Nephron (organoid): ENCODE data around the gene TMPRSS3.

Source experiments
- H3K27ac Mint-ChIP-seq, 3 experiments: 2 replicates each; pipeline ENCODE4 v1.8.0; 2020; ENCODE audit warnings: mixed read lengths in 3 of 3, mild to moderate bottlenecking in 2 of 3, moderate library complexity in 1 of 3
- H3K27me3 Mint-ChIP-seq: 2 replicates; pipeline ENCODE4 v1.8.0; 2021; ENCODE audit warnings: low read depth, mild to moderate bottlenecking, moderate library complexity, mixed read lengths
- H3K36me3 Mint-ChIP-seq: 2 replicates; pipeline ENCODE4 v1.8.0; 2020; ENCODE audit warnings: low read depth, mixed read lengths
- H3K4me1 Mint-ChIP-seq: 2 replicates; pipeline ENCODE4 v1.8.0; 2020; ENCODE audit warnings: mixed read lengths
- H3K4me3 Mint-ChIP-seq, 3 experiments: 2 replicates each; pipeline ENCODE4 v1.8.0; 2020; ENCODE audit warnings: mild to moderate bottlenecking in 3 of 3, mixed read lengths in 3 of 3, moderate library complexity in 2 of 3
- H3K9me3 Mint-ChIP-seq: 2 replicates; pipeline ENCODE4 v1.8.0; 2020; ENCODE audit warnings: mixed read lengths
- TF ChIP-seq, protein P1 (sequence below), 3 experiments: fragments of 200-600 bp; sonication (generic); IDR thresholded peaks; one replicate each; pipeline ENCODE4 v1.5.0; 2021; ENCODE audit warnings: antibody characterized with exemption in 3 of 3; ENCODE audit not compliant: unreplicated experiment in 3 of 3

TMPRSS3 gene

DNA sequence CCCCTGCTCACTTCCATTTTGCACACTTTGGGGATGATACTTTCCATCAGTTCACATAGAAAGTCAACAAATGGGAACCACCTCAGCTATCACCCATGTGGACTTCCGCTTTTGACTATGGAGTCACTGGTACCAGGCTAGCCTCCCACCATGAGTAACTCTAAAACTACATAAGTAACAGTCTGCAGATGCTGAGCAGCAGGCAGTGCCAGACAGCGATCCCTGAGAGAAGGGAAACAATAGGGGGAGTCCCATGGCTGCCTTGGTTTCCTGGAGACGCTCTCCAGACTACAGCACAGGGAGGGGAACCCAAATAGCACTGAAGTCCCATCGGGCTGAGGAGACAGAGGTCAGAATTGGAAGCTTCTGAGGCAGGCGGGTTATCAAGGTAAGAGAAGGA lies 42.2 kb downstream of the TMPRSS3 start:
- no peaks in the 10 kb centered on the region for H3K4me1 Mint-ChIP-seq
- TF ChIP-seq, protein P1, sequence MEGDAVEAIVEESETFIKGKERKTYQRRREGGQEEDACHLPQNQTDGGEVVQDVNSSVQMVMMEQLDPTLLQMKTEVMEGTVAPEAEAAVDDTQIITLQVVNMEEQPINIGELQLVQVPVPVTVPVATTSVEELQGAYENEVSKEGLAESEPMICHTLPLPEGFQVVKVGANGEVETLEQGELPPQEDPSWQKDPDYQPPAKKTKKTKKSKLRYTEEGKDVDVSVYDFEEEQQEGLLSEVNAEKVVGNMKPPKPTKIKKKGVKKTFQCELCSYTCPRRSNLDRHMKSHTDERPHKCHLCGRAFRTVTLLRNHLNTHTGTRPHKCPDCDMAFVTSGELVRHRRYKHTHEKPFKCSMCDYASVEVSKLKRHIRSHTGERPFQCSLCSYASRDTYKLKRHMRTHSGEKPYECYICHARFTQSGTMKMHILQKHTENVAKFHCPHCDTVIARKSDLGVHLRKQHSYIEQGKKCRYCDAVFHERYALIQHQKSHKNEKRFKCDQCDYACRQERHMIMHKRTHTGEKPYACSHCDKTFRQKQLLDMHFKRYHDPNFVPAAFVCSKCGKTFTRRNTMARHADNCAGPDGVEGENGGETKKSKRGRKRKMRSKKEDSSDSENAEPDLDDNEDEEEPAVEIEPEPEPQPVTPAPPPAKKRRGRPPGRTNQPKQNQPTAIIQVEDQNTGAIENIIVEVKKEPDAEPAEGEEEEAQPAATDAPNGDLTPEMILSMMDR (IDR thresholded peaks at IDR 0.05; ENCODE audit: unreplicated experiment in 3 of 3): no peak
- peaks cover 13% of the 10 kb centered on the region for H3K27me3 Mint-ChIP-seq
- H3K4me3 Mint-ChIP-seq: no peak overlapping the region
- no peaks in the 10 kb centered on the region for H3K36me3 Mint-ChIP-seq
- no peak overlapping the region for H3K27ac Mint-ChIP-seq
- H3K9me3 Mint-ChIP-seq: peaks cover 29% of the 10 kb centered on the region

DNA sequence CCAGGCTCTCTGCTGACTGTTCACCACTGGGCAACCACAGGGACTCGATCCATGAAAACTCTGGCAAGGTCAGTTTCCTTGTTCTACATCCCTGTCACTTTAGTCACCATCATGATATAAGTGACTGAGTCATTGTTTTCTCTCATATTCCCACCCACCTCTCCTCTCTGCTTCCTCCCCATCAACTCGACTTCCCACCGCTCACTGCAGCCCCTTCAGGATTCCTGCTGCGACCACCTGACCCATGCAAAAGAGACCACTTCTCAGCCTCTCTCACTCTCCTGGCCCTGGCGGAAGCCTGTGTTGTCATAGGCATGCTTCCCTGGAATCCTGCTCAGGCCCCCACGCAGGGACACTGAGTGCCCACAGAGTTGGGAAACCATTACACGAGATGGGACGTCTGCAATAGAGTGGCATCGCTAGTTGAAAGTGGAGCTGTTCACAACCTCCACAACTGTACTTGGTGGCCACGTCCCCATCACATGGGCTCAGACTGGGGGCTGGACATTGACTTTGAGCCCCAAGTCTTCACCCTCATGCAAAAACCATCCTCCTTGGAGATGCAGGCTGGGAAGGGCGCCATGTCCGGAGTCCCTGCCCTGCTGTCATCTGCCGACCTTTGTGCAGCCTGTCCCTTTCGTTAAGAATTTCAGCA lies 43.3 kb downstream of the TMPRSS3 start:
- no peaks in the 10 kb centered on the region for H3K4me1 Mint-ChIP-seq
- H3K36me3 Mint-ChIP-seq: no peaks in the 10 kb centered on the region
- H3K4me3 Mint-ChIP-seq: no peak overlapping the region
- peaks cover 22% of the 10 kb centered on the region for H3K9me3 Mint-ChIP-seq
- no peak overlapping the region for H3K27ac Mint-ChIP-seq
- H3K27me3 Mint-ChIP-seq: peaks cover 13% of the 10 kb centered on the region
- TF ChIP-seq, protein P1 (IDR thresholded peaks at IDR 0.05; ENCODE audit: unreplicated experiment in 3 of 3): no peak

DNA sequence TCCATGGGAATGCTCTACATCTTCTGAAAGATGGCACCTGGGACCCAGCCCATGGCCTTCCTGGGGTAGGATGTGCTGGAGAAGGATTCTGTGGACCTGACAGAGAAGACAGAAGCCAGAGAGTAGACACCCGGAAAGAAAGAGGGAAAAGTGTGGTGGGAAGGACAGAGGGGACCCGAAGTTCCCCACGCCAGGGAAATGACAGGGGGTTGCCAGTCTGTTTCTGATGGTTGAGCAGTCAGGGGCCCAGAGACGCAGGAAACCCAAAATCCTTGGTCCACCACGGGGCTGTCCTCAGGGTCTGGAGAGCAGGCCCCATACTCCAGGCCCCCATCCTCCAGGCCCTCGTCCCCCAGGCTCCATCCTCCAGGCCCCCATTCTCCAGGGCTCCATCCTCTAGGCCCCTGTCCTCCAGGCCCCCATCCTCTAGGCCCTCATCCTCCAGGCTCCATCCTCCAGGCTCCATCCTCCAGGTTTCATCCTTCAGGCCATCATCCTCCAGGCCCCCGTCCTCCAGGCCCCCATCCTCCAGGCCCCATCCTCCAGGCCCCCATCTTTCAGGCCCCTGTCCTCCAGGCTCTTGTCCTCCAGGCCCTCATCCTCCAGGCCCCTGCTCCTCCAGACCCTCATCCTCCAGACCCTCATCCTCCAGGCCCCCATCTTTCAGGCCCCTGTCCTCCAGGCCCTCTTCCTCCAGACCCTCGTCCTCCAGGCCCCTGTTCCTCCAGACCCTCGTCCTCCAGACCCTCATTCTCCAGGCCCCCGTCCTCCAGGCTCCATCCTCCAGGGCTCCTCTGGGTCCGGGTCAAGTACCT lies 44.0 kb downstream of the TMPRSS3 start:
- H3K4me3 Mint-ChIP-seq: no peak overlapping the region
- no peaks in the 10 kb centered on the region for H3K4me1 Mint-ChIP-seq
- H3K27me3 Mint-ChIP-seq: peaks cover 13% of the 10 kb centered on the region
- no peaks in the 10 kb centered on the region for H3K36me3 Mint-ChIP-seq
- no peak overlapping the region for H3K27ac Mint-ChIP-seq
- peaks cover 15% of the 10 kb centered on the region for H3K9me3 Mint-ChIP-seq
- TF ChIP-seq, protein P1 (IDR thresholded peaks at IDR 0.05; ENCODE audit: unreplicated experiment in 3 of 3): no peak

DNA sequence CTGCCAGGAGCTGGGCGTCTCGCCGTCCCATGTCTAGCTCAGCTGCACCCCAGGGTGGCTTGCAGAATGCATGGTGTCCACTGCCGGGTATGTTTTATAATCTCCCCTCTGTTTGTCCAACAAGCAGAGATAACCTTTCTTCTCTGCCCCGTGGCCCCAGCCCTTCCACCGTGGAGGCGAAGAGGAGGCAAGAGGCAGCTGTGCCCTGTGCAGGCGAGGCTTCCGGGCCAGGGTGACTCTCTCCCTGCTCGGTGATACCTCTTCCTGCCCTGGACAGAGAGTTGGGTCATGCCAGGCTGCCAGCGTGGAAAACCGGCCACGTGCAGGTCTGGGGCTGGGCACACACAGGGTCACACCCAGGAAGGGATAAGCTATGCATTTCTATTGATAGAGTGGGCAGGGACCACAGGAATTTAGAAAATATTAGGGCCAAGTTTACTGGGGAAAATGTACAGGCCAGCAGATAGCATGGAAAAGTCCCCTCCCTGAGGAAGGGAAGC lies 44.9 kb downstream of the TMPRSS3 start, which contains the start of gene TFF2:
Gene TFF2 (minus strand): TSS at position 68 of the 500 bp plus-strand sequence. CDS start 37 bp downstream, at position 31.
- Mint-ChIP-seq H3K27ac (no peak within 1 kb of the TSS), H3K27me3 (peaks cover 13% of the 10 kb centered on the region), H3K36me3 (no peaks in the 10 kb centered on the region), H3K4me1 (no peaks in the 10 kb centered on the region), H3K9me3 (peaks cover 11% of the 10 kb centered on the region), H3K4me3 (no peak within 1 kb of the TSS)
- TF ChIP-seq, protein P1 (IDR thresholded peaks at IDR 0.05; ENCODE audit: unreplicated experiment in 3 of 3): no peak

DNA sequence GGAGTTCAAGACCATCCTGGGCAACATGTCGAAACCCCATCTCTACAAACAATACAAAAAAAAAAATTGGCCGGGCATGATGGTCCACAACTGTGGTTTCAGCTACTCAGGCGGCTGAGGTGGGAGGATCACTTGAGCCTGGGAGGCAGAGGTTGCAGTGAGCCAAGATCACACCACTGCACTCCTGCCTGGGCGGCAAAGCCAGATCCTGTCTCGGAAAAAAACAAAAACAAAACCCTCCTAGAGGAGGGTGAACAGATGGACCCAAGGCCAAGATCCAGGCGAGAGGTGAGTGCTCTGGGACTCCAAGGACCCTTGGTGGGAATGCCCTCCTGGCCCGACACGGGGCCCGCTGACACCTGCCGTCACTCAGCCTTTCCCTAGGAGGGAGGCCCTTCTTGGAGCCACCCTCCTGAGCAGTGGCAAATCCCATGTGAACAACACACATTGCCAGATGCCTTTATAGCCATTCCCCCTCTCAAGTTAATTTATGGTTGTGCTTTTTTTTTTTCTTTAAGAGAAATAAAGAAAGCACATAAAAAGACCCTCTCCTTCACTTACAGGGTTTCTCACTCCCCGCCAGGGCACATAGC lies 45.4 kb downstream of the TMPRSS3 start:
- Mint-ChIP-seq H3K36me3 (no peaks in the 10 kb centered on the region), H3K4me1 (no peaks in the 10 kb centered on the region), H3K9me3 (peaks cover 7% of the 10 kb centered on the region), H3K27me3 (peaks cover 16% of the 10 kb centered on the region), H3K4me3 (no peak overlapping the region), H3K27ac (no peak overlapping the region)
- TF ChIP-seq, protein P1 (IDR thresholded peaks at IDR 0.05; ENCODE audit: unreplicated experiment in 3 of 3): no peak
